ENCODE results near the gene RIF1. TPM values are rescaled to one million over a fixed set of nuclear protein-coding genes. Genes with fewer than 3 reads are reported as not detected.

Gene RIF1
- total RNA-seq, 1 experiment from 2014 or later: 37.1 TPM

- intact Hi-C loops (cut with micrococcal nuclease): no loop called here
- no peaks in the 10 kb centered on the region for H3K4me1 ChIP-seq (ENCODE audit: insufficient read depth, low read length)
- POLR2A ChIA-PET (ENCODE audit: unreplicated experiment): no interaction called here
These were observed 9.7 kb upstream of the RIF1 start for GRCh38 chr2:151399981-151400380.

GRCh38 chr2:151401149-151401548 lies 8.6 kb upstream of the RIF1 start:
- no peaks in the 10 kb centered on the region for H3K4me1 ChIP-seq (ENCODE audit: insufficient read depth, low read length)
- H3K4me3 ChIP-seq (ENCODE audit: low read length): no peak overlapping the region

More at GRCh38 chr2:151399981-151400380, 9.7 kb upstream of the RIF1 start:
- H3K36me3 ChIP-seq (ENCODE audit: low read depth, low read length): no peaks in the 10 kb centered on the region
- CTCF ChIA-PET: no interaction called here
- H3K9me3 ChIP-seq (ENCODE audit: low read length): no peaks in the 10 kb centered on the region
- TF ChIP-seq CTCF (conservative IDR thresholded peaks at IDR 0.05; ENCODE audit: low read depth, low read length) (no peak), EZH2phosphoT487 (IDR thresholded peaks at IDR 0.05; ENCODE audit: borderline replicate concordance, low read length) (no peak), EZH2 (IDR thresholded peaks at IDR 0.05; ENCODE audit: low read length, unreplicated experiment) (no peak)
- no peaks in the 10 kb centered on the region for H3F3A ChIP-seq (ENCODE audit: low read length, unreplicated experiment)
- H3K9ac ChIP-seq (ENCODE audit: low read length): no peak overlapping the region
- H3K27me3 ChIP-seq (ENCODE audit: low read length): no peaks in the 10 kb centered on the region
- ATAC-seq (no peak), DNase-seq (no peak)
- H3K9me2 ChIP-seq (replicated peaks; ENCODE audit: low read length): no peaks in the 10 kb centered on the region
- no peak overlapping the region for H2AFZ ChIP-seq (ENCODE audit: low read length)
- H4K20me1 ChIP-seq (ENCODE audit: low read length): no peaks in the 10 kb centered on the region
- no peak overlapping the region for H3K4me3 ChIP-seq (ENCODE audit: low read length)
- no peak overlapping the region for H3K27ac ChIP-seq (ENCODE audit: low read length)
- no peaks in the 10 kb centered on the region for H3K79me2 ChIP-seq (ENCODE audit: low read length)
- no TSS peak for BruUV-seq (replicated peaks)
- no peak overlapping the region for H3K4me2 ChIP-seq (ENCODE audit: low read length)

More at GRCh38 chr2:151401149-151401548, 8.6 kb upstream of the RIF1 start:
- Histone ChIP-seq H3K79me2 (ENCODE audit: low read length) (no peaks in the 10 kb centered on the region), H3K9ac (ENCODE audit: low read length) (no peak overlapping the region), H3K36me3 (ENCODE audit: low read depth, low read length) (no peaks in the 10 kb centered on the region), H3F3A (ENCODE audit: low read length, unreplicated experiment) (no peaks in the 10 kb centered on the region), H3K4me2 (ENCODE audit: low read length) (no peak overlapping the region), H3K9me3 (ENCODE audit: low read length) (no peaks in the 10 kb centered on the region), H3K9me2 (replicated peaks; ENCODE audit: low read length) (no peaks in the 10 kb centered on the region), H3K27ac (ENCODE audit: low read length) (no peak overlapping the region), H2AFZ (ENCODE audit: low read length) (no peak overlapping the region), H3K27me3 (ENCODE audit: low read length) (no peaks in the 10 kb centered on the region), H4K20me1 (ENCODE audit: low read length) (no peaks in the 10 kb centered on the region)
- no peak for TF ChIP-seq EZH2 (IDR thresholded peaks at IDR 0.05; ENCODE audit: low read length, unreplicated experiment)
- no peak for TF ChIP-seq CTCF (conservative IDR thresholded peaks at IDR 0.05; ENCODE audit: low read depth, low read length)
- no peak for TF ChIP-seq EZH2phosphoT487 (IDR thresholded peaks at IDR 0.05; ENCODE audit: borderline replicate concordance, low read length)
- no TSS peak for BruUV-seq (replicated peaks)
- intact Hi-C loops (cut with micrococcal nuclease): no loop called here
- ChIA-PET POLR2A (ENCODE audit: unreplicated experiment) (no interaction called here), CTCF (no interaction called here)
- ATAC-seq (no peak), DNase-seq (no peak)

Measured in PC-3 (cell line).